GM23248 (cell line): ENCODE data around the gene TARP.

Source experiments
- EZH2 ChIP-seq: fragments of 200-600 bp; sonication (generic); IDR thresholded peaks from 2 replicates; pipeline ENCODE4 v1.6.1; 2018; ENCODE audit warnings: antibody characterized with exemption, mild to moderate bottlenecking; ENCODE audit not compliant: insufficient read depth, poor library complexity, severe bottlenecking
- EZH2phosphoT487 ChIP-seq: fragments of 200-600 bp; sonication (generic); IDR thresholded peaks from 2 replicates; pipeline ENCODE4 v1.6.1; 2018; ENCODE audit warnings: antibody characterized with exemption, moderate library complexity, mild to moderate bottlenecking, low read depth; ENCODE audit not compliant: insufficient read depth

DNA sequence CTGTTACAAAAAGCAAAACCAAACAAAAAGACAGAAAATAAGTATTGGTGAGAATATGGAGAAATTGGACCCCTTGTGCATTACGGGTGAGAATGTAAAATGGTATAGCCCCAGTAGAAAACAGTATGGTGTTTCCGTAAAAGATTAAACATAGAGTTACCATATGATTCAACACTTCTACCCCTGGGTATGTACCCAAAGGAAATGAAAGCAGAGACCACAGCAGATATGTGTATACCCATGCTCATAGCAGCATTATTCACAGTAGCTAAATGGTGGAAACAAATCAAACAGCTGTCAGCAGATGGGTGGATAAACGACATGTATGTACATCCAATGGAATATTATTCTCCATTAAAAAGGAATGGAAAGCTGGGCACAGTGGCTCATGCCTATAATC lies 53.0 kb downstream of the TARP start:
- TF ChIP-seq EZH2 (no peak), EZH2phosphoT487 (no peak)
